HepG2 (cell line): ENCODE results near the gene NEDD8. TPM values are rescaled to one million over a fixed set of nuclear protein-coding genes. Genes with fewer than 3 reads are reported as not detected.

Experiments used
- BATF2 ChIP-seq: sonication (generic); formaldehyde crosslinking; IDR thresholded peaks from 2 replicates; pipeline ENCODE4 v1.8.0; 2022; ENCODE audit warnings: mild to moderate bottlenecking, missing genetic modification reagents, moderate library complexity
- HNF1B ChIP-seq: sonication (generic); formaldehyde crosslinking; IDR thresholded peaks from 2 replicates; pipeline ENCODE4 v1.5.1; 2020; ENCODE audit warnings: mild to moderate bottlenecking, moderate library complexity, missing genetic modification reagents
- HOMEZ ChIP-seq: IDR thresholded peaks from 2 replicates; pipeline ENCODE4 v1.6.1; 2016; ENCODE audit warnings: low read depth
- PCBP2 ChIP-seq: fragments of 200-400 bp; formaldehyde crosslinking; optimal IDR thresholded peaks from 2 replicates; pipeline ENCODE3; 2018; ENCODE audit warnings: low read length, low read depth; ENCODE audit not compliant: poor library complexity, severe bottlenecking
- RBAK ChIP-seq: sonication (generic); formaldehyde crosslinking; IDR thresholded peaks from 2 replicates; pipeline ENCODE4 v1.5.1; 2020; ENCODE audit warnings: mild to moderate bottlenecking, missing genetic modification reagents
- RBFOX2 ChIP-seq: fragments of 200-400 bp; formaldehyde crosslinking; IDR thresholded peaks from 2 replicates; pipeline ENCODE4 v1.6.1; 2017; ENCODE audit warnings: low read depth, mild to moderate bottlenecking, low read length
- SMAD1 ChIP-seq: sonication (generic); formaldehyde crosslinking; IDR thresholded peaks from 2 replicates; pipeline ENCODE4 v1.4.0; 2020; ENCODE audit warnings: missing genetic modification reagents, low read depth, mild to moderate bottlenecking, borderline replicate concordance
- SP1 ChIP-seq, 2 experiments: fragments of 450-650 bp in 1 of 2; sonication (generic) in 1 of 2; formaldehyde crosslinking in 1 of 2; IDR thresholded peaks; 2 replicates each; pipeline versions ENCODE4 v1.4.0 to v1.6.1; 2016 to 2020; ENCODE audit warnings: missing genetic modification reagents in 1 of 2
- SP5 ChIP-seq: IDR thresholded peaks from 2 replicates; pipeline ENCODE4 v1.6.1; 2016; ENCODE audit warnings: low read depth, borderline replicate concordance
- ZBTB26 ChIP-seq: IDR thresholded peaks from 2 replicates; pipeline ENCODE4 v1.6.1; 2016; ENCODE audit warnings: missing compliant biosample characterization, missing genetic modification reagents, borderline replicate concordance
- ZBTB38 ChIP-seq: sonication (generic); formaldehyde crosslinking; IDR thresholded peaks from 2 replicates; pipeline ENCODE4 v1.5.1; 2020; ENCODE audit warnings: mild to moderate bottlenecking, missing genetic modification reagents
- ZHX1 ChIP-seq: sonication (generic); formaldehyde crosslinking; IDR thresholded peaks from 2 replicates; pipeline ENCODE4 v1.8.1; 2022; ENCODE audit warnings: low read depth, mild to moderate bottlenecking, missing genetic modification reagents
- ZNF503 ChIP-seq: sonication (generic); formaldehyde crosslinking; IDR thresholded peaks from 2 replicates; pipeline ENCODE4 v1.4.0; 2020; ENCODE audit warnings: missing genetic modification reagents
- ZNF766 ChIP-seq: sonication (generic); formaldehyde crosslinking; IDR thresholded peaks from 2 replicates; pipeline ENCODE4 v1.5.0; 2020; ENCODE audit warnings: missing genetic modification reagents, borderline replicate concordance
- ZNF782 ChIP-seq: sonication (generic); formaldehyde crosslinking; IDR thresholded peaks from 2 replicates; pipeline ENCODE4 v1.4.0; 2020; ENCODE audit warnings: missing genetic modification reagents, mild to moderate bottlenecking, borderline replicate concordance
- ZNF800 ChIP-seq: sonication (generic); formaldehyde crosslinking; IDR thresholded peaks from 2 replicates; pipeline ENCODE4 v1.4.0; 2020; ENCODE audit warnings: missing genetic modification reagents
- polyA plus RNA-seq, 8 experiments: library from polyadenylated mRNA; depleted of rRNA in 3 of 8; stranded (reverse) in 7 of 8; unstranded in 1 of 8; fragments of >200 nt; fragmentation: Illumina TruSeq in 4 of 8; extraction: Trizol in 4 of 8; gene quantifications; 2 replicates each; pipeline versions ENCODE4 v1.2.1 to v1.2.3, GENCODE V29; 2011 to 2016; ENCODE audit warnings: low read depth in 4 of 8, missing spikeins in 1 of 8, mixed read lengths in 1 of 8; ENCODE audit not compliant: insufficient read depth in 1 of 8
- total RNA-seq, 5 experiments: library from RNA; depleted of rRNA; stranded (reverse); fragments of >200 nt; fragmentation: Illumina TruSeq; extraction: Trizol; gene quantifications; 2 replicates each; pipeline ENCODE4 v1.2.3, GENCODE V29; 2016; ENCODE audit warnings: low read depth in 1 of 5

Gene NEDD8
- total and polyA plus RNA-seq, 2 of the 13 experiments (the other 11 are each of a cell fraction or from before 2014, with no cell fraction given), result 535 to 713 TPM

GRCh38 chr14:24241829-24242443, 9.8 kb upstream of the NEDD8 start (continued):
- no peak for TF ChIP-seq ZHX1 (CRISPR knock-in tag)
- TF ChIP-seq ZNF503 (CRISPR knock-in tag), result no peak
- peak; percentile 58; the same call in 1 of the 2 replicates for TF ChIP-seq SP5 (CRISPR knock-in tag)
- TF ChIP-seq ZNF782 (CRISPR knock-in tag), result 0 out of 2 replicates have a peak, but pooled peaks have one; percentile 51
- no peak for TF ChIP-seq SP1 (IDR thresholded peaks at IDR 0.05)
- 0 out of 2 replicates have a peak, but pooled peaks have one; percentile 58 for TF ChIP-seq SP1 (CRISPR knock-in tag; IDR thresholded peaks at IDR 0.05)
- no peak for TF ChIP-seq ZNF800 (CRISPR knock-in tag)
- no peak for TF ChIP-seq BATF2 (CRISPR knock-in tag)
- peak; percentile 35; the same call in 1 of the 2 replicates for TF ChIP-seq HOMEZ
- TF ChIP-seq HNF1B, result peak; percentile 80; the same call in 1 of the 2 replicates
- TF ChIP-seq SMAD1 (CRISPR knock-in tag), result no peak
- TF ChIP-seq ZBTB38, result no peak; the same call in 1 of the 2 replicates
- no peak for TF ChIP-seq PCBP2
- peak; percentile 95 for TF ChIP-seq RBFOX2
- TF ChIP-seq ZBTB26 (CRISPR knock-in tag), result no peak; the same call in 1 of the 2 replicates
- TF ChIP-seq ZNF766, result no peak
- TF ChIP-seq RBAK (CRISPR knock-in tag), result no peak
